Tibial nerve (tissue), 4 donors: Measurements from ENCODE around the gene CDH4.

Source experiments
- CTCF ChIP-seq, 5 experiments: fragments of 200-600 bp in 3 of 5; fragments of 450-650 bp in 2 of 5; sonication (generic) in 3 of 5; IDR thresholded peaks; one replicate each; pipeline ENCODE4 v1.5.1; 2016 to 2019; ENCODE audit warnings: antibody characterized with exemption in 5 of 5, mild to moderate bottlenecking in 3 of 5, moderate library complexity in 2 of 5
- EP300 ChIP-seq, 2 donors: sonication (generic); formaldehyde crosslinking; IDR thresholded peaks; one replicate each; pipeline ENCODE4 v1.6.1; 2017; ENCODE audit warnings: antibody characterized with exemption in 2 of 2, mild to moderate bottlenecking in 1 of 2
- POLR2A ChIP-seq, 2 donors: fragments of 450-650 bp; IDR thresholded peaks; one replicate each; pipeline ENCODE4 v1.6.1; 2017; ENCODE audit warnings: antibody characterized with exemption in 2 of 2, mild to moderate bottlenecking in 2 of 2, moderate library complexity in 2 of 2

GRCh38 chr20:61902221-61902869, 650.3 kb downstream of the CDH4 start:
- TF ChIP-seq CTCF (IDR thresholded peaks at IDR 0.05) = no peak
- no peak for TF ChIP-seq EP300 (IDR thresholded peaks at IDR 0.05)
- TF ChIP-seq POLR2A (IDR thresholded peaks at IDR 0.05) = no peak
